Smooth muscle cell (in vitro differentiated cells): ENCODE data around the gene ZC3H7A. TPM values are rescaled to one million over a fixed set of nuclear protein-coding genes. Genes with fewer than 3 reads are reported as not detected.
"Not testable (repeated sequence)": the region's sequence is repeated elsewhere in the genome, so short reads cannot be mapped to it uniquely, and the experiment has no call there.

ENCODE experiments used
- DNase-seq: peaks from one replicate; lab custom pipeline; 2025; ENCODE audit not compliant: unreplicated experiment; lab: John Stamatoyannopoulos, UW
- H2AFZ ChIP-seq: fragments of 200-600 bp; sonication (generic); 2 replicates; pipeline ENCODE4 v1.6.0; 2016; ENCODE audit warnings: antibody characterized with exemption, low read depth, mild to moderate bottlenecking
- H3F3A ChIP-seq: fragments of 200-600 bp; sonication (generic); 2 replicates; pipeline ENCODE4 v1.6.0; 2017; ENCODE audit warnings: antibody characterized with exemption, low read depth
- H3K27ac ChIP-seq: fragments of 200-600 bp; sonication (generic); 2 replicates; pipeline ENCODE4 v1.5.1; 2016; ENCODE audit warnings: low read depth, mild to moderate bottlenecking
- H3K27me3 ChIP-seq: fragments of 200-600 bp; sonication (generic); 2 replicates; pipeline ENCODE4 v1.6.1; 2016; ENCODE audit warnings: low read depth, mild to moderate bottlenecking
- H3K36me3 ChIP-seq: fragments of 200-600 bp; sonication (generic); 2 replicates; pipeline ENCODE4 v1.5.1; 2016; ENCODE audit warnings: low read depth
- H3K4me1 ChIP-seq: fragments of 200-600 bp; sonication (generic); 2 replicates; pipeline ENCODE4 v1.5.1; 2016; ENCODE audit warnings: low read depth
- H3K4me2 ChIP-seq: fragments of 200-600 bp; sonication (generic); 2 replicates; pipeline ENCODE4 v1.6.0; 2016; ENCODE audit warnings: mild to moderate bottlenecking
- H3K4me3 ChIP-seq: fragments of 200-600 bp; sonication (generic); 2 replicates; pipeline ENCODE4 v1.5.1; 2016; ENCODE audit warnings: mild to moderate bottlenecking
- H3K79me2 ChIP-seq: fragments of 200-600 bp; sonication (generic); 2 replicates; pipeline ENCODE4 v1.6.0; 2016; ENCODE audit warnings: low read depth, mild to moderate bottlenecking
- H3K9ac ChIP-seq: fragments of 200-600 bp; sonication (generic); 2 replicates; pipeline ENCODE4 v1.6.0; 2016; ENCODE audit warnings: low read depth
- H3K9me3 ChIP-seq: fragments of 200-600 bp; sonication (generic); replicated peaks from 2 replicates; pipeline ENCODE4 v1.5.1; 2016; ENCODE audit warnings: low read depth
- H4K20me1 ChIP-seq: fragments of 200-600 bp; sonication (generic); 2 replicates; pipeline ENCODE4 v1.6.0; 2016; ENCODE audit warnings: low read depth
- CTCF ChIP-seq: fragments of 200-600 bp; sonication (generic); IDR thresholded peaks from 2 replicates; pipeline ENCODE4 v1.5.1; 2017; ENCODE audit warnings: borderline replicate concordance, mild to moderate bottlenecking, antibody characterized with exemption; ENCODE audit not compliant: insufficient read depth, poor library complexity, severe bottlenecking
- WGBS: methylation state at CpG from one replicate; pipeline ENCODE4 v1.1.7; 2016; ENCODE audit warnings: low lambda C conversion rate; 5-methylcytosine and 5-hydroxymethylcytosine counted together
- polyA plus RNA-seq: library from polyadenylated mRNA; unstranded; fragments of >200 nt; fragmentation: Nextera tagmentation; extraction: Ambion mirVana; gene quantifications from 2 replicates; pipeline ENCODE4 v1.2.1, GENCODE V29; 2016
- total RNA-seq: library from RNA; depleted of rRNA; stranded (reverse); fragments of >200 nt; gene quantifications from 2 replicates; pipeline ENCODE4 v1.2.3, GENCODE V29; 2014

The ZC3H7A gene
- total and polyA plus RNA-seq, 2 experiments from 2014 or later = 37.3 to 38.6 TPM

GRCh38 chr16:11828696-11829095 lies 31.6 kb upstream of the ZC3H7A start:
- Histone ChIP-seq H2AFZ (no peak overlapping the region), H3K9ac (no peak overlapping the region), H3F3A (no peaks in the 10 kb centered on the region), H3K4me1 (no peaks in the 10 kb centered on the region), H3K27ac (no peak overlapping the region), H3K79me2 (no peaks in the 10 kb centered on the region), H3K36me3 (no peaks in the 10 kb centered on the region), H3K4me2 (no peak overlapping the region), H3K4me3 (no peak overlapping the region), H4K20me1 (no peaks in the 10 kb centered on the region), H3K27me3 (no peaks in the 10 kb centered on the region), H3K9me3 (no peaks in the 10 kb centered on the region)
- DNase-seq = no peak
- WGBS = 79% methylated on average over 5 of the region's 5 CpGs
- no peak for TF ChIP-seq CTCF

GRCh38 chr16:11825520-11826165 lies 28.6 kb upstream of the ZC3H7A start:
- not testable (repeated sequence) for H4K20me1 ChIP-seq, H2AFZ ChIP-seq, H3K4me3 ChIP-seq, H3K27ac ChIP-seq, H3K27me3 ChIP-seq, H3K4me1 ChIP-seq, H3K4me2 ChIP-seq, H3F3A ChIP-seq, H3K79me2 ChIP-seq, H3K9ac ChIP-seq, H3K36me3 ChIP-seq, DNase-seq, H3K9me3 ChIP-seq
- WGBS = 96% methylated on average over 13 of the region's 13 CpGs

GRCh38 chr16:11824362-11824761 lies 27.3 kb upstream of the ZC3H7A start:
- no peak overlapping the region for H2AFZ ChIP-seq
- no peaks in the 10 kb centered on the region for H3K9me3 ChIP-seq
- no peak for TF ChIP-seq CTCF
- no peak overlapping the region for H3K4me2 ChIP-seq
- H3F3A ChIP-seq = peaks cover 2% of the 10 kb centered on the region
- no peak overlapping the region for H3K4me3 ChIP-seq
- no peaks in the 10 kb centered on the region for H3K36me3 ChIP-seq
- DNase-seq = no peak
- H3K4me1 ChIP-seq = no peaks in the 10 kb centered on the region
- H3K27me3 ChIP-seq = no peaks in the 10 kb centered on the region
- no peaks in the 10 kb centered on the region for H3K79me2 ChIP-seq
- H3K27ac ChIP-seq = no peak overlapping the region
- no peaks in the 10 kb centered on the region for H4K20me1 ChIP-seq
- 81% methylated on average over 5 of the region's 5 CpGs for WGBS
- H3K9ac ChIP-seq = no peak overlapping the region

GRCh38 chr16:11823645-11824044 lies 26.6 kb upstream of the ZC3H7A start:
- H3K9ac ChIP-seq, H3K4me3 ChIP-seq, H2AFZ ChIP-seq, DNase-seq, H3K4me1 ChIP-seq, H3K9me3 ChIP-seq, H3F3A ChIP-seq, H4K20me1 ChIP-seq, H3K27me3 ChIP-seq, H3K27ac ChIP-seq, H3K36me3 ChIP-seq, H3K79me2 ChIP-seq, H3K4me2 ChIP-seq: not testable (repeated sequence)
- 99% methylated on average over 5 of the region's 5 CpGs for WGBS

GRCh38 chr16:11819798-11820197 lies 22.7 kb upstream of the ZC3H7A start:
- 87% methylated on average over 10 of the region's 10 CpGs for WGBS
- H3K4me1 ChIP-seq = no peaks in the 10 kb centered on the region

GRCh38 chr16:11818970-11819369 lies 21.9 kb upstream of the ZC3H7A start:
- H3K4me3 ChIP-seq, DNase-seq, H3K27me3 ChIP-seq, H3K79me2 ChIP-seq, H3K36me3 ChIP-seq, H3K9ac ChIP-seq, H3K4me2 ChIP-seq, H3K4me1 ChIP-seq, H3F3A ChIP-seq, H4K20me1 ChIP-seq, H2AFZ ChIP-seq, H3K9me3 ChIP-seq, H3K27ac ChIP-seq: not testable (repeated sequence)
- WGBS = 93% methylated on average over 13 of the region's 13 CpGs

More at GRCh38 chr16:11819798-11820197, 22.7 kb upstream of the ZC3H7A start:
- H3K9me3 ChIP-seq = no peaks in the 10 kb centered on the region
- no peaks in the 10 kb centered on the region for H3K79me2 ChIP-seq
- no peak overlapping the region for H2AFZ ChIP-seq
- DNase-seq = no peak
- H3F3A ChIP-seq = peaks cover 2% of the 10 kb centered on the region
- no peak overlapping the region for H3K27ac ChIP-seq
- no peaks in the 10 kb centered on the region for H3K27me3 ChIP-seq
- H3K36me3 ChIP-seq = no peaks in the 10 kb centered on the region
- no peak overlapping the region for H3K9ac ChIP-seq
- TF ChIP-seq CTCF = no peak
- H3K4me3 ChIP-seq = no peak overlapping the region
- H3K4me2 ChIP-seq = no peak overlapping the region
- no peaks in the 10 kb centered on the region for H4K20me1 ChIP-seq
